AG04450 (cell line): Measurements from ENCODE around the gene TCF19. TPM values are rescaled to one million over a fixed set of nuclear protein-coding genes. Genes with fewer than 3 reads are reported as not detected.
A peak's percentile ranks its signal among the peaks of the same experiment; 100 is the strongest.

Source experiments
- CTCF ChIA-PET: fragments of 300-600, 350-600 bp; formaldehyde crosslinking; extraction: SDS; loops from one replicate; lab custom pipeline; 2022; ENCODE audit warnings: antibody characterized with exemption, inconsistent platforms; lab: Charles Lee
- POLR2A ChIA-PET: fragments of 350-600 bp; formaldehyde crosslinking; extraction: SDS; loops from one replicate; lab custom pipeline; 2021; ENCODE audit warnings: antibody characterized with exemption, inconsistent platforms; lab: Yijun Ruan, JAX
- DNase-seq: peaks from one replicate; pipeline ENCODE4 v3.0.0-alpha.2; 2011; ENCODE audit warnings: low read depth, low spot score
- H3K27ac ChIP-seq: one replicate; pipeline ENCODE4 v1.5.1; 2012; ENCODE audit warnings: low read depth, low read length, control low read depth
- H3K27me3 ChIP-seq: one replicate; pipeline ENCODE4 v1.6.0; 2012; ENCODE audit warnings: low read length; ENCODE audit not compliant: control insufficient read depth, insufficient read depth
- H3K4me3 ChIP-seq: 2 replicates; pipeline ENCODE4 v1.5.1; 2011; ENCODE audit warnings: mild to moderate bottlenecking, low read depth, low read length, control low read depth
- H3K9me3 ChIP-seq: 2 replicates; pipeline ENCODE4 v1.5.1; 2012; ENCODE audit warnings: low read length; ENCODE audit not compliant: control insufficient read depth, insufficient read depth
- CTCF ChIP-seq: IDR thresholded peaks from 2 replicates; pipeline ENCODE4 v1.5.1; 2011; ENCODE audit warnings: low read depth, low read length, control low read depth, inconsistent platforms
- polyA plus RNA-seq: library from polyadenylated mRNA; depleted of rRNA; stranded (reverse); fragments of >200 nt; gene quantifications from 2 replicates; pipeline ENCODE4 v1.2.3, GENCODE V29; 2011

TCF19 gene
- polyA plus RNA-seq, 1 experiment, result 4.2 TPM

GRCh38 chr6:31174378-31174777, 16.0 kb downstream of the TCF19 start:
- POLR2A ChIA-PET, result no interaction called here
- no peaks in the 10 kb centered on the region for H3K27me3 ChIP-seq
- TF ChIP-seq CTCF, result no peak

GRCh38 chr6:31175971-31176370, 17.6 kb downstream of the TCF19 start:
- TF ChIP-seq CTCF, result no peak
- Histone ChIP-seq H3K27ac (peak overlapping the region; percentile 31), H3K27me3 (no peaks in the 10 kb centered on the region), H3K4me3 (no peak overlapping the region), H3K9me3 (peaks cover 6% of the 10 kb centered on the region; the same call in 1 of the 2 replicates)
- CTCF ChIA-PET, result interaction anchor here (1.0 kb wide), 1 partner anchor 191 kb away, joined by 3 read pairs; no protein-coding TSS in a partner anchor
- POLR2A ChIA-PET, result no interaction called here
- no peak for DNase-seq

More at GRCh38 chr6:31174378-31174777, 16.0 kb downstream of the TCF19 start:
- Histone ChIP-seq H3K9me3 (no peaks in the 10 kb centered on the region), H3K4me3 (no peak overlapping the region), H3K27ac (no peak overlapping the region)
- CTCF ChIA-PET, result no interaction called here
- DNase-seq, result no peak

- H3K27me3 ChIP-seq, result no peaks in the 10 kb centered on the region
- H3K9me3 ChIP-seq, result peaks cover 8% of the 10 kb centered on the region; the same call in 1 of the 2 replicates
- DNase-seq, result no peak
- TF ChIP-seq CTCF, result no peak
- H3K27ac ChIP-seq, result no peak overlapping the region
- no peak overlapping the region for H3K4me3 ChIP-seq
- ChIA-PET CTCF (no interaction called here), POLR2A (no interaction called here)
These were observed 20.0 kb downstream of the TCF19 start for GRCh38 chr6:31178143-31179041.

GRCh38 chr6:31179042-31179386, 20.6 kb downstream of the TCF19 start:
- CTCF ChIA-PET, result interaction anchor here (1.2 kb wide), 1 partner anchor 188 kb away, joined by 3 read pairs; no protein-coding TSS in a partner anchor
- no peak for DNase-seq
- TF ChIP-seq CTCF, result no peak

GRCh38 chr6:31179896-31180295, 21.5 kb downstream of the TCF19 start:
- DNase-seq, result no peak
- POLR2A ChIA-PET, result no interaction called here
- H3K4me3 ChIP-seq, result no peak overlapping the region
- H3K27me3 ChIP-seq, result no peaks in the 10 kb centered on the region
- no peak for TF ChIP-seq CTCF
- H3K9me3 ChIP-seq, result peaks cover 8% of the 10 kb centered on the region; the same call in 1 of the 2 replicates
- CTCF ChIA-PET, result interaction anchor here (1.2 kb wide), 1 partner anchor 187 kb away, joined by 3 read pairs; no protein-coding TSS in a partner anchor
- H3K27ac ChIP-seq, result no peak overlapping the region

More at GRCh38 chr6:31179042-31179386, 20.6 kb downstream of the TCF19 start:
- Histone ChIP-seq H3K27ac (no peak overlapping the region), H3K9me3 (peaks cover 8% of the 10 kb centered on the region; the same call in 1 of the 2 replicates), H3K27me3 (no peaks in the 10 kb centered on the region), H3K4me3 (no peak overlapping the region)
- POLR2A ChIA-PET, result no interaction called here
